Dendritic cell treated with granulocyte-macrophage colony-stimulating factor and Interleukin-4, amounts not matched to agents 40 ng/mL and 50 ng/mL, for 4 days (primary cell): ENCODE data around the gene RNF152.

Source experiments
- H3K27ac Mint-ChIP-seq: one replicate; pipeline ENCODE4 v1.8.0; 2022; ENCODE audit warnings: mild to moderate bottlenecking, mixed read lengths
- H3K27me3 Mint-ChIP-seq: one replicate; pipeline ENCODE4 v1.8.0; 2022; ENCODE audit warnings: mild to moderate bottlenecking, mixed read lengths
- H3K36me3 Mint-ChIP-seq: one replicate; pipeline ENCODE4 v1.8.0; 2022; ENCODE audit warnings: low read depth, mixed read lengths
- H3K4me1 Mint-ChIP-seq: one replicate; pipeline ENCODE4 v1.8.0; 2022; ENCODE audit warnings: low read depth, mixed read lengths
- H3K4me3 Mint-ChIP-seq: one replicate; pipeline ENCODE4 v1.8.0; 2022; ENCODE audit warnings: mild to moderate bottlenecking, moderate library complexity, mixed read lengths
- H3K9me3 Mint-ChIP-seq: one replicate; pipeline ENCODE4 v1.8.0; 2022; ENCODE audit warnings: mixed read lengths
- intact Hi-C: fragments of 100-400 bp; cut with micrococcal nuclease; formaldehyde crosslinking; loops from one replicate; pipeline ENCODE4 v1.15.0; 2022

Gene RNF152, protein sequence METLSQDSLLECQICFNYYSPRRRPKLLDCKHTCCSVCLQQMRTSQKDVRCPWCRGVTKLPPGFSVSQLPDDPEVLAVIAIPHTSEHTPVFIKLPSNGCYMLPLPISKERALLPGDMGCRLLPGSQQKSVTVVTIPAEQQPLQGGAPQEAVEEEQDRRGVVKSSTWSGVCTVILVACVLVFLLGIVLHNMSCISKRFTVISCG

DNA sequence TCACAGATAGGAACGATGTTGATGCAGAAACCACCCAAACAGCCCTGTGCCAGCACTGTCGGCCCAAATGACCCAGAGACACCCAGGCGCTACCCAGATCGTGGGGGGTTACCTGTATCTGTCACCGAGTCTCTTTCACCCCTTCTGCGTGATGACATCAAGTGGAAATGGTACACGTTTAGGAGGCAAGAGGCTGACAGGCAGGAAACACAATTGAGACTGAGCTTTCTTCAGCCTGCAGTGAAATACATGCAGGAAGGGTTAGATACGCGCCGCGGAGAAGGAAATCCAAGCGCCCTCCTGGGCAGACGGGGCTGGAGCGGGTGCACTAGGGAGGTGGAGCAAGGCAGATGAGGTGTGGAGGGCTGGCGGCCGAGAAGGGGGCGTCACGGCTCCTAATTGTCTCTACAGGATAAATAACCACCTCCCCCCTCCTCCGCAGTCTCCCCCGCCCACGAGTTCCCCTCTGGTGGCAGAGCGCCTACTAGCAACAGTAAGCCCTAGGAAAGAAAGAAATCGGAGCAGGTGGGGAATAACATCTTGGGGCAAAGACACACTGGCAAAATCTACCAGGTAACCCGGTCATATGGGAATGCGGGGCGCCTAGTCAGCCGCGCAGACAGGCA, at the start of gene RNF152:
RNF152 (minus strand) TSS at position 325 of the 626 bp plus-strand sequence. CDS start 76,544 bp downstream, outside the sequence.
- H3K4me3 Mint-ChIP-seq = peak within 1 kb of the TSS; percentile 83
- intact Hi-C loops = no loop called here

DNA sequence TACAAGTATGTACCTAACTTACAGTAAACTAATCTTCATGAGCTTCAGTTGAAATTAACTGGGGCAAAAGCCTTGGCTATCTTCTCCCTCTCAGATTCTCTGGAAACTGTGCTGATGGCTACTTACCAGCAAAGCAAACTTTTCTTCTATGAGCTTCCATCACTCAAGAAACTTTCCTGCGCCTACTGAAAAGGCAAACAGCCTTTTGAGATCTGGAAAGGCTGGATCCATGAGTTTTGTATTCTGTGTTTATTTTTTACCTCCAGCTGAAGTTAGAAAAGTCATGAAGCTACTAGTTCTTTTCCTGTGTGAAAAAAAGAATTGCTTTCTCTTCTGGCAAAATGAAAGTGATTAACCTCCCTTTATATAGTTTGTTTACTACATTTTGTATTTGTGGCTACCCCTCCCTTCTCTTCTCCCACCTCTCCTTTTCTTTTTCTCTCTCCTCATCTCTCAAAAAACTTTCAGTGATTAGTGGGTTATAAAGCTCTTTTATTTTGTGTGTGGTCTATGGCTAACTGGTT, 49.2 kb upstream of the RNF152 start:
- peaks cover 10% of the 10 kb centered on the region for H3K9me3 Mint-ChIP-seq
- no peak overlapping the region for H3K4me3 Mint-ChIP-seq
- intact Hi-C loops = no loop called here
- H3K4me1 Mint-ChIP-seq = no peaks in the 10 kb centered on the region
- H3K27ac Mint-ChIP-seq = no peak overlapping the region
- H3K36me3 Mint-ChIP-seq = no peaks in the 10 kb centered on the region
- peaks cover 44% of the 10 kb centered on the region for H3K27me3 Mint-ChIP-seq

More for the DNA sequence above, at the start of gene RNF152:
- Mint-ChIP-seq H3K4me1 (peaks cover 16% of the 10 kb centered on the region), H3K27me3 (peaks cover 80% of the 10 kb centered on the region), H3K27ac (no peak within 1 kb of the TSS), H3K36me3 (no peaks in the 10 kb centered on the region), H3K9me3 (no peaks in the 10 kb centered on the region)

DNA sequence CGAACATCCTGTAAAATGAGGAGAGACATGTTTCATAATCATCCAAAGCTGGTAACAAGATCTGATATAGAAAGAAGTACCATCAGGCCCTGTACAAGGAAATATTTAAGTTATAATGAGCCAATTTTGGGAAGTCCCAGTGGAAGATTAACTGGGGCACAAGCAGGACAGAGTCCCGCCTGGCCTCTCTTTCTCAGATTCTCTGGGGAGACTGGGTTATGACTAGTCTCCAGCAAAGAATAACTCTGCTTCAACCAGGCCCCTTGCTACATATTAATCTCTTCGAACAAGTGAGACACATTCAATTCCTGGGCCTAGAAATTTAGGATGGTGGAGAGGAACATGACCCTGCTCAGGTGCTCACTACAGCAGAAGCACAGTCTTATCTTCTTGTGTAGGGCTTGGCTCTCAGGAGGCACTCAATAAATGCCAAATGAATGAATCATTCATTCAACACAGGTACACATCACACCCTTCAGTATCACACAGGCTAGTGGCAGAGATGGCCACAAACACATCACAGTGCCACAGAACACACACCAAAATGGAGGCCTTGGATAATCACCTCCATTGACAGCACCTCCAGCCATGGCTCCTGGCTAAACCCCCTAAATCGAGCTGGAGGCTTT, 46.4 kb upstream of the RNF152 start:
- Mint-ChIP-seq H3K9me3 (peaks cover 10% of the 10 kb centered on the region), H3K27me3 (peaks cover 39% of the 10 kb centered on the region), H3K4me3 (no peak overlapping the region), H3K4me1 (peaks cover 9% of the 10 kb centered on the region), H3K27ac (no peak overlapping the region), H3K36me3 (no peaks in the 10 kb centered on the region)
- intact Hi-C loops = no loop called here

DNA sequence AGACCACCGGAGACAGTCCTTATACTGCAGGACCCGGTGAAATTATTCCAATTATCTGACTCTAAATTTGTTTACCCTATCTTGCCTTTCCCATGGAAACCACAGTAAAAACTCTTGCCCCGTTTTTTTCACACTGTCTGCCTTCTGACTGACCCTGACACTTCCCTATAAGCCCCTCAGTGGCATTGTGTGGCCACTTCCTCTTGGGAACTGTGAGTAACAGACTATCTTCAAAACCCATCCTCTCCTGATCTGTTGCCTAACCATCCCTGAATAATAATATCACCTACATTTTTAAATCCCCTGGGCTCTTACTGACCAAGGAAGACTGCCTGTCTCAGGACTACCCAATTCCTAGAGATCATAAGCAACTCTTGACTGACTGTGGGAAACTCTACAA, 42.6 kb upstream of the RNF152 start:
- H3K27me3 Mint-ChIP-seq = peaks cover 36% of the 10 kb centered on the region
- H3K9me3 Mint-ChIP-seq = peaks cover under 1% of the 10 kb centered on the region
- intact Hi-C loops = no loop called here
- peaks cover 9% of the 10 kb centered on the region for H3K4me1 Mint-ChIP-seq
- H3K27ac Mint-ChIP-seq = no peak overlapping the region
- no peak overlapping the region for H3K4me3 Mint-ChIP-seq
- H3K36me3 Mint-ChIP-seq = no peaks in the 10 kb centered on the region

DNA sequence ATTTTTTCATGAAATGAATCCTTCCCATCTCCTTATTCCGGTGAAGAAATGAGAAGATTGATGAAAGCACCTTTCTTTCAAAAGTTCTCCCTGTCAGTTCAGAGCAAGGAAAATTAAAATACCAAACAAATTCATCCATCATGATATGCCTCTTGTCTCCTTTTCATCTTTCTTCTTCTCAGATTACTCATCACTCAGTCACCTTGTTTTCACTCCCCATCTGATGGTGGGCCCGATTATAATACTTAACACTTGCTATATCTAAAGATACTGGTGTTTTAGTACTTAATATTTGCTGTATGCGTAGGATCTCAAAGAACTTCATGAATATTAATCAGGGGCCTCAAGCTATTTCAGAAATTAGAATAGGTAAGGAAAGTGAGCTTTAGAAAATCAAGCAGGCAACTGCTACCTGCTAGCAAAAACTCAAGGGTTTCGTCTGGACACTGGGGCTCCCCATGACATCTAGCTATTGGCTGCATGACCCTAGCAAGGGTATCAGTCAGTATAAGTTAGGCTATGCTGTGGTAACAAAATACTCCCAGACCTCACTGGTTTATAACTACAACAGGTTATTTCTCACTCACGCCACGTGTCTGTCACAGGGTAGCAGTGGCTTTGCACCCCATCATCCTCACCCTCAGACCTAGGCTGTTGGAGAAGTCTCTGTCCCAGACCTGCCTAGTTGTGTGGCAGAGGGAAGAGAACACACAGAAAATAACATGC, 39.0 kb upstream of the RNF152 start:
- no peak overlapping the region for H3K4me3 Mint-ChIP-seq
- H3K9me3 Mint-ChIP-seq = no peaks in the 10 kb centered on the region
- H3K27me3 Mint-ChIP-seq = peaks cover 38% of the 10 kb centered on the region
- peaks cover 9% of the 10 kb centered on the region for H3K4me1 Mint-ChIP-seq
- H3K27ac Mint-ChIP-seq = no peak overlapping the region
- no peaks in the 10 kb centered on the region for H3K36me3 Mint-ChIP-seq
- intact Hi-C loops = no loop called here

DNA sequence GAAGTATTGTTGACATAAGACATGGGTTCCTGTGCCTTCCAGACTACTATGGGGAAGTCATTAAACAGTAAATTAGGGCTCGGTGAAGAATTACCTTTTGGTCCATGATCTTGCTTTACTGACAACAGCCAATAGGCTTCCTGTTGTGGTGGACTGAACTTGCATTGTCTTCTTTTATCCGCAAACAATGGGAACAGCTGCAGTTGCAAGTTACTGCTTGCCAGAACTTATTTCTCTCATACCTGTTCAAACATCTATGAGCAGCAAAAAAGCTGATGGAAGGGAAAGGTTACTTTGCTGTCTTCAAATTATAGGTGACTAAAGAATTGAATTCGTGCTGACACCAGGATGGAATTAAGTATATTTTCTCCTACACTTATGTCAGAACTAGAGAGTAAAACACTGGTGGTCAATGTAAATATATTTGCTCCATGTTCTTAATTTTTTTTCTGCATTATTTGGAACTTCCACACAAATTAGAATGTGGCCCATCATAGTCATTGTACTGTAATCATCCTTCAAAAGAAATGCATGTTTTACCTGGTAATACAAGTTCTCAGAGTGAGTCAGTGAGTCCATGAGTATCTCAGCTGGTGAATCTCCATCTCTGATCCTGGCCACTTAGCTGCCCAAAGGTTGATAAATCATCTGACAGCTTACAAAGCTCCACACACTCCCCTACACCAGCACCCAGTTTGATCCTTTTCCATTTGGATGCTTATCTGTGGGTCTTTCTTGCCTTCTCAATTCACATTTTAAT, 37.3 kb upstream of the RNF152 start:
- peaks cover 2% of the 10 kb centered on the region for H3K4me1 Mint-ChIP-seq
- no peaks in the 10 kb centered on the region for H3K9me3 Mint-ChIP-seq
- intact Hi-C loops = no loop called here
- H3K4me3 Mint-ChIP-seq = no peak overlapping the region
- peaks cover 31% of the 10 kb centered on the region for H3K27me3 Mint-ChIP-seq
- H3K27ac Mint-ChIP-seq = no peak overlapping the region
- H3K36me3 Mint-ChIP-seq = no peaks in the 10 kb centered on the region

DNA sequence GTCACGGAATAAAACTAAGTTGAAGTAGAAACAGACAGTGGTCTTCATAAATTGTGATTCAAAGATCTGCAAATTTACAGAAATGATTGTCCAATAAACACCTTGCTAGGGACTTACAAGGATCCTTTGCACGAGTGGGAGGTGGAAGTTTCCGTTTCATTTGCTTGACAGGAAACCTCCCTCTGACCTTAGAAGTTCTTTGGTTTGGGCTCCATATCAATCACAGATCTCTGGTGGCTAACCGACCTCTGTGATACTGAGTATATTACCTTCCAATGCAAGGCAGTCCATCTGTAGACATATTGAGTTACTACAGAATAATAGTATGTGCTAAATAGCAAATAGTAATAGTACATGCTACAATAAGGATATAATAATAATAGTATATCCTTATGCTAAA, 33.7 kb upstream of the RNF152 start:
- Mint-ChIP-seq H3K36me3 (no peaks in the 10 kb centered on the region), H3K4me3 (no peak overlapping the region), H3K27me3 (peaks cover 29% of the 10 kb centered on the region), H3K27ac (no peak overlapping the region), H3K9me3 (no peaks in the 10 kb centered on the region), H3K4me1 (no peaks in the 10 kb centered on the region)
- intact Hi-C loops = no loop called here

DNA sequence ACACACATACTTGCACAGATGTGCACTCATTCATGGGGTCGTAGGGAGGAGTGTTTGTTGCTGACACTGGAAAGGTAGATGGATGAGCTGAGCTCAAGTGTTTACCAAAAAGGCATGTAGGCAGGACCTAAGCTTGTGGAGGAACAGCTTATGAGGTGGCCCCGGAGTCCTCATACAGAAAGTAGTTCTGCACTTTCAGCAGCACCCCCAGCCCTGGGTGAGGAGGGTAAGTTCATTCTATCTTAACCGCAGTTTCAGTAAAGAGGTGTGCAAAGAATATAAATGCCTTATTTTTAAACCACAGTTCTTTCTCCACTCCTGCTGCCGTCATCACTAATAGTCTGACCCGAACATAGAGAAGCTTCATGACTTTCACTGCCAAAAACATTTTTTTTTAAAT, 31.7 kb upstream of the RNF152 start:
- Mint-ChIP-seq H3K9me3 (no peaks in the 10 kb centered on the region), H3K27ac (no peak overlapping the region), H3K36me3 (no peaks in the 10 kb centered on the region), H3K4me1 (no peaks in the 10 kb centered on the region), H3K27me3 (peaks cover 21% of the 10 kb centered on the region), H3K4me3 (no peak overlapping the region)
- intact Hi-C loops = no loop called here

DNA sequence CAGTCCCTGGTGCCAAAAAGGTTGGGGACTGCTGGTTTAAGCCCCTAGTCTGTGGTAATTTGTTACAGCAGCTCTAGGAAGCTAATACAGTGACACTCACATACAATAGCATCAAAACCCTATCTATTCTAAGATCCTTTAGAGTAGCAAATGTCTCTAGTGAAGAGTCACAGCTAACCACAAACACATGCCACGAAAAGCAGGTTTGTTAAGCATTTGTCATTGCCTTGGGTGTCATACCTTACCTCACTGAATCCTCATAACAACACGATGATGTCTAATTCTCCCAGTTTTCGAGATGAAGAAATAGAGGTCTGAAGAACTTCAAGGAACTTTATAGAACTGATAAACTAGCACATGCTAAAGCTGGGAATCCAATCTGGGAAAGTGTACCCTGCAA, 29.6 kb upstream of the RNF152 start:
- H3K27me3 Mint-ChIP-seq = peaks cover 16% of the 10 kb centered on the region
- H3K9me3 Mint-ChIP-seq = no peaks in the 10 kb centered on the region
- H3K4me3 Mint-ChIP-seq = no peak overlapping the region
- no peaks in the 10 kb centered on the region for H3K4me1 Mint-ChIP-seq
- no peaks in the 10 kb centered on the region for H3K36me3 Mint-ChIP-seq
- H3K27ac Mint-ChIP-seq = no peak overlapping the region
- intact Hi-C loops = no loop called here

DNA sequence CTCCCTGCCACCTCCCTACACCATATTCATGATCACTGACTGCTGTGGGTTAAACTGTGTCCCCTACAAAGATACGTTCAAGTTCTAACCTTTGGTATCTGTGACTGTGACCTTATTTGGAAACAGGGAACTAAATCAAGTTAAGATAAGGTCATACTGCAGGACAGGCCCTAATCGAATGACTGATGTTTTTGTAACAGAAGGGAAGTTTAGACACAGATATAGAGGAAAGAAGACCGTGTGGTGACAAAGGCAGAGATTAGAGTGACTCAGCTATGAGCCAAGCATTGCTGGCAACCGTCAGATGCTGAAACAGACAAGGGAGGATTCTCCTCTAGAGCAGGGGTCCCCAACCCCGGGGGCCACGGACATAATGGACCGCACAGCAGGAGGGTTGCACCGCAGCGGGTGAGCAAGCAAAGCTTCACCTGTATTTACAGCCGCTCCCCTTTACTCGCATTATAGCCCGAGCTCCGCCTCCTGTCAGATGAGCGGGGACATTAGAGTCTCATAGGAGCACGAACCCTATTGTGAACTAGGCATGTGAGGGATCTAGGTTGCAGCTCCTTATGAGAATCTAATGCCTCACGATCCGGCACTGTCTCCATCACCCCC, 28.9 kb upstream of the RNF152 start:
- no peaks in the 10 kb centered on the region for H3K4me1 Mint-ChIP-seq
- H3K9me3 Mint-ChIP-seq = no peaks in the 10 kb centered on the region
- intact Hi-C loops = no loop called here
- H3K4me3 Mint-ChIP-seq = no peak overlapping the region
- H3K36me3 Mint-ChIP-seq = no peaks in the 10 kb centered on the region
- H3K27ac Mint-ChIP-seq = no peak overlapping the region
- peaks cover 11% of the 10 kb centered on the region for H3K27me3 Mint-ChIP-seq

DNA sequence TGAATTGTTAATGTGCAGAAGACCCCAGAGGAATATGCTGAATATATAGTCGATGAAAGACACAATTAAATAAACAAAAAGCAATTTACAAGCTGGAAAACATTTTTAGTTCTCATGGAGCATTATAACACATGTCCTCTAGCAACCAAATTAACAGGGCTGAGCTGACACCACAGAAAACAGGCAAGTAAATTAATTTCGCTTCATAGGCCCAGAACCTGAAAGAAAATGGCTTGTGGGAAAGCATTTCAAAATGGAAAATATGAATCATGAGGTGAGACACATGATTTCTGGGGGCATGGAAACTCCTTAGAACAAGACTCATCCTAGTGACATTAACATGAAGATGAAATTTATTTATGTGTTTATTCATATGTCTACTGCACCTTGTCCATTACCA, 25.0 kb upstream of the RNF152 start:
- Mint-ChIP-seq H3K27ac (no peak overlapping the region), H3K9me3 (no peaks in the 10 kb centered on the region), H3K4me3 (no peak overlapping the region), H3K4me1 (no peaks in the 10 kb centered on the region), H3K27me3 (peaks cover 13% of the 10 kb centered on the region), H3K36me3 (no peaks in the 10 kb centered on the region)
- intact Hi-C loops = no loop called here

DNA sequence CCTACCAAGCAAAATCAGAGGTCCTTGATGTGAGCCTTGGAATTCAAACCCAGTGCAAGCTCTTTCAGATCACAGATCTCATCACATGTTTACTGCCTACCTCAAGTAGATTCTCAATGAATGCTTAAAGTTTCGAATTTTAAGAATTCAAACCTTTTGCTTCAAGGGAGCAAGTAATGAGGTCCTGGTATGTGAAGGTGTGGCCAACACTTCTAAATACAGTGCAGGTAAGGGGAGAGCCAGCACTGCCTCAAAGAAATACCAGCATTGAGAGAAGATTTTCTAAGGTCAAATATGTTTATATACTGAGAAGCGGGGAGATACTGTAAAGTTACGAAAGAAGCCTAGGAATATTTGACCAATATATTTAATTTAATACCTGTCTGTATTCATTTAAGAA, 19.7 kb upstream of the RNF152 start:
- Mint-ChIP-seq H3K4me3 (no peak overlapping the region), H3K27me3 (peaks cover 36% of the 10 kb centered on the region), H3K4me1 (no peaks in the 10 kb centered on the region), H3K9me3 (no peaks in the 10 kb centered on the region), H3K27ac (no peak overlapping the region), H3K36me3 (no peaks in the 10 kb centered on the region)
- intact Hi-C loops = no loop called here

DNA sequence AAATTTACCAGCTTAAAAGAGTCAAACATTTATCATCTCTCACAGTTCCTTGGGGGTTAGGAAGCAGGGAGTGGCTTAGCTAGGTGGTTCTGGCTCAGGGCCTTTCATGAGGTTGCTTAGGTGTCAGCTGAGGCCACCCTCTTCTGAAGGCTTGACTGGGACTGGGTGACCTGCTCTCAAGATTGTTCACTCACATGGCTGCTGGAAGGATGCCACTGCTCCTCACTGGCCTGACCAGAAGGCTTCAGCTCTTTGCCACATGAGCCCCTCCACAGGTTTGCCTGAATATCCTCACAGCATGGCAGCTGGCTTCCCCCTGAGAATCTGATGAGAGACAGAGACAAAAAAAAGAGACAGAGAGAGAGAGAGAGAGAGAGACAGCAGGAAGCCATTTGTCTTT, 17.3 kb upstream of the RNF152 start:
- H3K27ac Mint-ChIP-seq = no peak overlapping the region
- no peak overlapping the region for H3K4me3 Mint-ChIP-seq
- intact Hi-C loops = no loop called here
- H3K9me3 Mint-ChIP-seq = no peaks in the 10 kb centered on the region
- H3K4me1 Mint-ChIP-seq = no peaks in the 10 kb centered on the region
- H3K36me3 Mint-ChIP-seq = no peaks in the 10 kb centered on the region
- peaks cover 37% of the 10 kb centered on the region for H3K27me3 Mint-ChIP-seq
